DND-41 (cell line): ENCODE data around the gene KIF21A.

Experiments
- ATAC-seq: fragments of 200-7000 bp; cut with Tn5 transposase; 3 replicates; pipeline ENCODE4 v1.9.1; 2021; ENCODE audit warnings: low read depth; ENCODE audit not compliant: insufficient read depth
- DNase-seq: peaks from one replicate; pipeline ENCODE4 v3.0.0-alpha.2; 2020
- H2AFZ ChIP-seq: 2 replicates; pipeline ENCODE4 v1.6.0; 2012; ENCODE audit warnings: low read depth, low read length
- H3K27ac ChIP-seq: 2 replicates; pipeline ENCODE4 v1.5.1; 2012; ENCODE audit warnings: low read length, inconsistent platforms
- H3K27me3 ChIP-seq: fragments of 200-600 bp; sonication (generic); 2 replicates; pipeline ENCODE4 v1.6.0; 2012; ENCODE audit warnings: low read length, mild to moderate bottlenecking, inconsistent platforms; ENCODE audit not compliant: insufficient read depth, poor library complexity
- H3K36me3 ChIP-seq: 2 replicates; pipeline ENCODE4 v1.5.1; 2012; ENCODE audit warnings: low read length, inconsistent platforms; ENCODE audit not compliant: insufficient read depth
- H3K4me1 ChIP-seq: 2 replicates; pipeline ENCODE4 v1.5.1; 2012; ENCODE audit warnings: mild to moderate bottlenecking, low read length; ENCODE audit not compliant: insufficient read depth
- H3K4me2 ChIP-seq: 2 replicates; pipeline ENCODE4 v1.6.0; 2012; ENCODE audit warnings: mild to moderate bottlenecking, moderate library complexity, low read length, inconsistent platforms; ENCODE audit not compliant: insufficient read depth
- H3K4me3 ChIP-seq, 2 experiments: fragments of 200-600 bp in 1 of 2; shearing (Covaris generic) in 1 of 2; 2 replicates each; pipeline ENCODE4 v1.5.1; 2012 to 2016; ENCODE audit warnings: inconsistent platforms in 2 of 2, low read length in 2 of 2, mild to moderate bottlenecking in 2 of 2, low read depth in 1 of 2, moderate library complexity in 1 of 2
- H3K79me2 ChIP-seq: 2 replicates; pipeline ENCODE4 v1.6.0; 2012; ENCODE audit warnings: low read length, inconsistent platforms; ENCODE audit not compliant: insufficient read depth
- H3K9ac ChIP-seq: 2 replicates; pipeline ENCODE4 v1.6.0; 2012; ENCODE audit warnings: low read depth, mild to moderate bottlenecking, inconsistent platforms, low read length, moderate library complexity
- H3K9me3 ChIP-seq: 2 replicates; pipeline ENCODE4 v1.5.1; 2012; ENCODE audit warnings: low read length, moderate library complexity, mild to moderate bottlenecking, inconsistent platforms; ENCODE audit not compliant: insufficient read depth, severe bottlenecking
- H4K20me1 ChIP-seq: 2 replicates; pipeline ENCODE4 v1.6.0; 2012; ENCODE audit warnings: low read length; ENCODE audit not compliant: insufficient read depth
- EZH2 ChIP-seq: IDR thresholded peaks from 3 replicates; pipeline ENCODE4 v1.6.1; 2012; ENCODE audit warnings: borderline replicate concordance, low read depth, mild to moderate bottlenecking, moderate library complexity, low read length, inconsistent platforms; ENCODE audit not compliant: severe bottlenecking
- TF ChIP-seq, protein P1 (sequence below): IDR thresholded peaks from 2 replicates; pipeline ENCODE4 v1.5.1; 2012; ENCODE audit warnings: borderline replicate concordance, low read length, moderate library complexity, mild to moderate bottlenecking; ENCODE audit not compliant: poor library complexity, severe bottlenecking; ENCODE audit errors: extremely low read depth

KIF21A gene

DNA sequence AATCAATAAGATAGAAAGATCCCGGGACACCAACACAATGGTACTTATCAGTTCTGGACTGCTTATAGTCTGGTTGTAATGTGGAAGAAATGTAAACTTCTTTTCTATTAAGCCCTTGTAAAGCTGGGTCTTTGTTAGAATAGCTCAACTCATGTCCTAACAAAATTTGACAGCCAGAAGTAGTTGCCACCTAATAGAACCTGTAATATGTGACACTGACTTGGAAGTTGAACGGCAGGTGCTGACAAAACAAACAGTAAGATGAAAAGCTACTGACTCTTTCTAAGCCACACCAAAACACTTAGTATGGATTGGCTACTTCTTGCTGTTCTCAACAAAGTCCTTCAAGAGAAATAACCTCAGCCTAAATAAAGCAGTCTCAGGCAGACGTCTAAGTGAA lies 56.6 kb downstream of the KIF21A start:
- DNase-seq (no peak), ATAC-seq (no peak)
- no peaks in the 10 kb centered on the region for H3K4me1 ChIP-seq

GRCh38 chr12:39383114-39383513 lies 59.8 kb downstream of the KIF21A start:
- H3K9ac ChIP-seq, result no peak overlapping the region
- no peaks in the 10 kb centered on the region for H4K20me1 ChIP-seq
- no peaks in the 10 kb centered on the region for H3K9me3 ChIP-seq
- H3K4me2 ChIP-seq, result no peak overlapping the region
- DNase-seq (no peak), ATAC-seq (no peak)
- H3K27ac ChIP-seq, result no peak overlapping the region
- TF ChIP-seq, protein P1, sequence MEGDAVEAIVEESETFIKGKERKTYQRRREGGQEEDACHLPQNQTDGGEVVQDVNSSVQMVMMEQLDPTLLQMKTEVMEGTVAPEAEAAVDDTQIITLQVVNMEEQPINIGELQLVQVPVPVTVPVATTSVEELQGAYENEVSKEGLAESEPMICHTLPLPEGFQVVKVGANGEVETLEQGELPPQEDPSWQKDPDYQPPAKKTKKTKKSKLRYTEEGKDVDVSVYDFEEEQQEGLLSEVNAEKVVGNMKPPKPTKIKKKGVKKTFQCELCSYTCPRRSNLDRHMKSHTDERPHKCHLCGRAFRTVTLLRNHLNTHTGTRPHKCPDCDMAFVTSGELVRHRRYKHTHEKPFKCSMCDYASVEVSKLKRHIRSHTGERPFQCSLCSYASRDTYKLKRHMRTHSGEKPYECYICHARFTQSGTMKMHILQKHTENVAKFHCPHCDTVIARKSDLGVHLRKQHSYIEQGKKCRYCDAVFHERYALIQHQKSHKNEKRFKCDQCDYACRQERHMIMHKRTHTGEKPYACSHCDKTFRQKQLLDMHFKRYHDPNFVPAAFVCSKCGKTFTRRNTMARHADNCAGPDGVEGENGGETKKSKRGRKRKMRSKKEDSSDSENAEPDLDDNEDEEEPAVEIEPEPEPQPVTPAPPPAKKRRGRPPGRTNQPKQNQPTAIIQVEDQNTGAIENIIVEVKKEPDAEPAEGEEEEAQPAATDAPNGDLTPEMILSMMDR, result no peak
- no peak for TF ChIP-seq EZH2
- H3K27me3 ChIP-seq, result no peaks in the 10 kb centered on the region
- no peaks in the 10 kb centered on the region for H3K4me1 ChIP-seq
- no peak overlapping the region for H2AFZ ChIP-seq
- H3K79me2 ChIP-seq, result no peaks in the 10 kb centered on the region
- H3K36me3 ChIP-seq, result no peaks in the 10 kb centered on the region
- no peak overlapping the region for H3K4me3 ChIP-seq

More for the DNA sequence above, 56.6 kb downstream of the KIF21A start:
- H3K4me2 ChIP-seq, result no peak overlapping the region
- no peak overlapping the region for H2AFZ ChIP-seq
- no peaks in the 10 kb centered on the region for H4K20me1 ChIP-seq
- no peaks in the 10 kb centered on the region for H3K79me2 ChIP-seq
- H3K9me3 ChIP-seq, result no peaks in the 10 kb centered on the region
- TF ChIP-seq, protein P1, result no peak
- TF ChIP-seq EZH2, result no peak
- H3K27me3 ChIP-seq, result no peaks in the 10 kb centered on the region
- no peak overlapping the region for H3K4me3 ChIP-seq
- no peak overlapping the region for H3K9ac ChIP-seq
- H3K27ac ChIP-seq, result no peak overlapping the region
- H3K36me3 ChIP-seq, result no peaks in the 10 kb centered on the region

DNA sequence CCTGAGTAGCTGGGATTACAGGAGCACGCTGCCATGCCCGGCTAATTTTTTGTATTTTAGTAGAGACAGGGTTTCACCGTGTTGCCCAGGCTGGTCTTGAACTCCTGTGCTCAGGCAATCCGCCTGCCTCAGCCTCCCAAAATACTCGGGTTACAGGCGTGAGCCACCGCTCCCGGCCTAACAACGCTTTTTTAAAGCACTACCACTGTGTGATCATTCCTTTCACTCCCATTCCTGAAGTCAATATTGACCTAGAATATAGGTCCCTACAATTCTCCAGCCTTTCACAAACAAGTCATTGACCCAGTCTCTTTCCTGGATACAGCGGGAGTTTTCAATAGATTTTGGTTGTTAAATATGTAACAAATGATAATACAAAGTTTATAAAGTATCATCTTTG lies 62.8 kb downstream of the KIF21A start:
- Histone ChIP-seq H3K79me2 (no peaks in the 10 kb centered on the region), H3K36me3 (no peaks in the 10 kb centered on the region), H4K20me1 (no peaks in the 10 kb centered on the region), H3K4me1 (no peaks in the 10 kb centered on the region), H3K9ac (no peak overlapping the region), H3K4me2 (no peak overlapping the region), H3K9me3 (no peaks in the 10 kb centered on the region), H3K27me3 (no peaks in the 10 kb centered on the region), H2AFZ (no peak overlapping the region), H3K4me3 (no peak overlapping the region), H3K27ac (no peak overlapping the region)
- TF ChIP-seq EZH2, result no peak
- TF ChIP-seq, protein P1, result no peak
- DNase-seq (no peak), ATAC-seq (no peak)

- Histone ChIP-seq H3K79me2 (no peaks in the 10 kb centered on the region), H3K4me3 (no peak overlapping the region)
- no peak for ATAC-seq
Observed at GRCh38 chr12:39378341-39378740, 64.6 kb downstream of the KIF21A start.

More at GRCh38 chr12:39378341-39378740, 64.6 kb downstream of the KIF21A start:
- H4K20me1 ChIP-seq, result no peaks in the 10 kb centered on the region
- H3K36me3 ChIP-seq, result no peaks in the 10 kb centered on the region
- H3K4me2 ChIP-seq, result no peak overlapping the region
- no peak for DNase-seq
- no peaks in the 10 kb centered on the region for H3K27me3 ChIP-seq
- no peaks in the 10 kb centered on the region for H3K4me1 ChIP-seq
- TF ChIP-seq, protein P1, result no peak
- no peak for TF ChIP-seq EZH2
- no peak overlapping the region for H2AFZ ChIP-seq
- no peak overlapping the region for H3K9ac ChIP-seq
- no peaks in the 10 kb centered on the region for H3K9me3 ChIP-seq
- no peak overlapping the region for H3K27ac ChIP-seq
